HL-60 (cell line): ENCODE data around the gene EIF4EBP2.

ENCODE experiments used
- DNase-seq, 2 experiments: peaks; one replicate each; pipeline ENCODE4 v3.0.0-alpha.2; 2010 to 2020; ENCODE audit warnings: low read depth in 1 of 2, low spot score in 1 of 2
- H3K27ac ChIP-seq: fragments of 250-450 bp; sonication (Bioruptor Pico); replicated peaks from 2 replicates; pipeline ENCODE4 v1.5.1; 2020; ENCODE audit warnings: mild to moderate bottlenecking, moderate library complexity
- H3K27me3 ChIP-seq: fragments of 250-450 bp; sonication (Bioruptor Pico); 2 replicates; pipeline ENCODE4 v1.5.1; 2021; ENCODE audit warnings: mild to moderate bottlenecking, moderate library complexity; ENCODE audit not compliant: insufficient read depth, poor library complexity, severe bottlenecking
- H3K4me3 ChIP-seq: replicated peaks from 2 replicates; pipeline ENCODE4 v1.5.1; 2011; ENCODE audit warnings: mild to moderate bottlenecking, control low read depth, low read length; ENCODE audit not compliant: insufficient read depth
- CTCF ChIP-seq: IDR thresholded peaks from one replicate; pipeline ENCODE4 v1.5.1; 2011; ENCODE audit warnings: low read length, control low read depth, inconsistent platforms; ENCODE audit not compliant: insufficient read depth
- GABPA ChIP-seq: IDR thresholded peaks from 2 replicates; pipeline ENCODE4 v1.6.1; 2012; ENCODE audit warnings: low read depth
- POLR2AphosphoS5 ChIP-seq: IDR thresholded peaks from 2 replicates; pipeline ENCODE4 v1.6.1; 2012; ENCODE audit warnings: low read depth
- SPI1 ChIP-seq: IDR thresholded peaks from 2 replicates; pipeline ENCODE4 v1.6.1; 2012; ENCODE audit warnings: low read depth, mild to moderate bottlenecking, borderline replicate concordance
- TF ChIP-seq, protein P1 (sequence below): IDR thresholded peaks from 2 replicates; pipeline ENCODE4 v1.6.1; 2012; ENCODE audit warnings: low read depth; ENCODE audit not compliant: insufficient replicate concordance

The EIF4EBP2 gene

DNA sequence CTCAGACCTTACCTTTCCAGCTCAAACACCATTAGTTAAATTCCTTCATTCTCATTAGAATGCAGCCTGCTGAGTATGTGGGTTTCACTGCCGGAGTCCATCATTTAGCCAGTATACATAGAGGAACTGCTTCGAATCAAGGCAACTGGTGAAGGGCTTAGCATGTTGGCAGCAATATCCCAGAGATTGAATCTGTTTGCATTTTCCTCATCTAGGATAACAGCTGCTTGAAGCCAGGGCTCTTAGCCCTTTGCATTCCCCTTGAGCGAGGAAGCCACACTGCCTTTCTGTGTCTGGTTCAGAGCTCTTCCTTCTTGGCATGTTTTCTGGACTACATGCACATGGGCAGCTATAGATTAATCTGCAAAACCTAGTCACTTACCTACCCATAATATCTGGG is 22.9 kb downstream of the EIF4EBP2 start:
- Histone ChIP-seq H3K4me3 (no peak overlapping the region), H3K27ac (no peak overlapping the region), H3K27me3 (no peaks in the 10 kb centered on the region)
- no peak for DNase-seq
- TF ChIP-seq POLR2AphosphoS5 (no peak), CTCF (no peak), SPI1 (no peak), GABPA (no peak)
- TF ChIP-seq, protein P1, sequence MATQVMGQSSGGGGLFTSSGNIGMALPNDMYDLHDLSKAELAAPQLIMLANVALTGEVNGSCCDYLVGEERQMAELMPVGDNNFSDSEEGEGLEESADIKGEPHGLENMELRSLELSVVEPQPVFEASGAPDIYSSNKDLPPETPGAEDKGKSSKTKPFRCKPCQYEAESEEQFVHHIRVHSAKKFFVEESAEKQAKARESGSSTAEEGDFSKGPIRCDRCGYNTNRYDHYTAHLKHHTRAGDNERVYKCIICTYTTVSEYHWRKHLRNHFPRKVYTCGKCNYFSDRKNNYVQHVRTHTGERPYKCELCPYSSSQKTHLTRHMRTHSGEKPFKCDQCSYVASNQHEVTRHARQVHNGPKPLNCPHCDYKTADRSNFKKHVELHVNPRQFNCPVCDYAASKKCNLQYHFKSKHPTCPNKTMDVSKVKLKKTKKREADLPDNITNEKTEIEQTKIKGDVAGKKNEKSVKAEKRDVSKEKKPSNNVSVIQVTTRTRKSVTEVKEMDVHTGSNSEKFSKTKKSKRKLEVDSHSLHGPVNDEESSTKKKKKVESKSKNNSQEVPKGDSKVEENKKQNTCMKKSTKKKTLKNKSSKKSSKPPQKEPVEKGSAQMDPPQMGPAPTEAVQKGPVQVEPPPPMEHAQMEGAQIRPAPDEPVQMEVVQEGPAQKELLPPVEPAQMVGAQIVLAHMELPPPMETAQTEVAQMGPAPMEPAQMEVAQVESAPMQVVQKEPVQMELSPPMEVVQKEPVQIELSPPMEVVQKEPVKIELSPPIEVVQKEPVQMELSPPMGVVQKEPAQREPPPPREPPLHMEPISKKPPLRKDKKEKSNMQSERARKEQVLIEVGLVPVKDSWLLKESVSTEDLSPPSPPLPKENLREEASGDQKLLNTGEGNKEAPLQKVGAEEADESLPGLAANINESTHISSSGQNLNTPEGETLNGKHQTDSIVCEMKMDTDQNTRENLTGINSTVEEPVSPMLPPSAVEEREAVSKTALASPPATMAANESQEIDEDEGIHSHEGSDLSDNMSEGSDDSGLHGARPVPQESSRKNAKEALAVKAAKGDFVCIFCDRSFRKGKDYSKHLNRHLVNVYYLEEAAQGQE, result no peak

DNA sequence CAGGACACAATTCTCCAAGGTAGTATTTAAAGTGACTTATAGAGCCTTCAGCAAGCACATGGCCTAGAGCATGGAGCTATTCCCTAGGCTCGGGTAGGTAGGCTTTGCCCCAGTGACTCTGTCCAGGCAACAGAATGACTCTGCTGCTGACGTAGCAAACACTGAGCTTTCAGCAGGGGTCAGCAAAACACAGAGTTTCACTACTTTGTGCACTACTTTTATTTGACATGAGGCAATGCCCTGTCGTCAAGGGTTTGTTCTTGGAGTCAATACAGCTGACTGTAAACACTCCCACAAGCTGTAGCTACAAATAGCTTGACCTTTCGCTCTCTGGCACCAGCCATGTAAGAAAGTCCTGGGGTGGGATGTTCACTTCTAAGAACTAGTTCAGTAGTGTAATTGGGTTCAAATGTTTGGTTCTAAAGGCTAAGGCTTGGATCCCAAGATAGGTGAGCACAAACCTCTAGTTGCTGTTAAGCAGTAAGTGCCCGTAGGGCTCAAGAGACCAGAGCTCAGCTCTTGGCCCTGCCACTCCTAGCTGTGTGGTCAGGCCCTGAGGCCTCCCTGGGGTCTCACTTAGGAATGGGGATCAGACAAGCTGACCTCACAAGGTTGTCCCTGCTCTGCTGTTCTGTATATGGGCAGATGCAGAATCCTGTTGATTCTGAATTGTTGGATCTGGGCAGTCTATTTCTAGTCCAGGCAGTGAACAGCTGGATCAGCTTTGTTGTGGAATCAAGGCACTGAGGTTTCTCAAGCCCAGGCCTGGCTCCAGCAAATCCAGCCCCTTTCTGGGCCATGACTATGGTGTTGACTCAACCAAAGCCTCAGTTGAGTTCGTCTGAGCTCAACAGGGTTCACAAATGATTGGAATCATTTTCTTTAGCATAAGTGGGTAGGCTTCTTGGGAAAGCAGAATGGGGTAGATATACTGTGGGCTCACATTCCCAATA is 26.8 kb downstream of the EIF4EBP2 start:
- Histone ChIP-seq H3K27ac (no peak overlapping the region), H3K4me3 (no peak overlapping the region), H3K27me3 (no peaks in the 10 kb centered on the region)
- TF ChIP-seq GABPA (no peak), CTCF (no peak), POLR2AphosphoS5 (no peak), SPI1 (no peak)
- TF ChIP-seq, protein P1, result no peak
- DNase-seq, result no peak

GRCh38 chr10:70432101-70432500 is 28.2 kb downstream of the EIF4EBP2 start:
- Histone ChIP-seq H3K27me3 (no peaks in the 10 kb centered on the region), H3K27ac (no peak overlapping the region), H3K4me3 (no peak overlapping the region)
- TF ChIP-seq POLR2AphosphoS5 (no peak), SPI1 (no peak), GABPA (no peak), CTCF (no peak)
- TF ChIP-seq, protein P1, result no peak
- DNase-seq, result no peak
